Choroid plexus epithelial cell (primary cell): Measurements from ENCODE around the gene SNX9.

ENCODE experiments used
- DNase-seq: peaks from one replicate; pipeline ENCODE4 v3.0.0-alpha.2; 2010; ENCODE audit warnings: low read depth
- H3K4me3 ChIP-seq: 2 replicates; pipeline ENCODE4 v1.5.1; 2011; ENCODE audit warnings: low read depth, mild to moderate bottlenecking, control low read depth, low read length, moderate library complexity
- CTCF ChIP-seq: conservative IDR thresholded peaks from 2 replicates; pipeline ENCODE4 v1.5.1; 2011; ENCODE audit warnings: low read depth, mild to moderate bottlenecking, control low read depth, inconsistent platforms, low read length, moderate library complexity

Gene SNX9

GRCh38 chr6:157904999-157905398 is 82.0 kb downstream of the SNX9 start:
- no peak for TF ChIP-seq CTCF
- no peak overlapping the region for H3K4me3 ChIP-seq
- peak; percentile 36 for DNase-seq

GRCh38 chr6:157905590-157906342 is 82.7 kb downstream of the SNX9 start:
- peak; percentile 12 for TF ChIP-seq CTCF
- DNase-seq = no peak
- H3K4me3 ChIP-seq = no peak overlapping the region

GRCh38 chr6:157906537-157907061 is 83.6 kb downstream of the SNX9 start:
- no peak for TF ChIP-seq CTCF
- H3K4me3 ChIP-seq = no peak overlapping the region
- DNase-seq = no peak

- H3K4me3 ChIP-seq = no peak overlapping the region
- DNase-seq = no peak
- no peak for TF ChIP-seq CTCF
These were observed 84.6 kb downstream of the SNX9 start for GRCh38 chr6:157907651-157908050.

GRCh38 chr6:157908369-157909281 is 85.6 kb downstream of the SNX9 start:
- DNase-seq = no peak
- no peak for TF ChIP-seq CTCF
- H3K4me3 ChIP-seq = no peak overlapping the region

GRCh38 chr6:157909282-157909664 is 86.2 kb downstream of the SNX9 start:
- TF ChIP-seq CTCF = no peak
- no peak overlapping the region for H3K4me3 ChIP-seq
- DNase-seq = no peak
